Suppressor macrophage treated with lipopolysaccharide for 4 hours (primary cell): Measurements from ENCODE around the gene PLCB1.
A peak's percentile ranks its signal among the peaks of the same experiment; 100 is the strongest.
"Not testable (repeated sequence)": the region's sequence is repeated elsewhere in the genome, so short reads cannot be mapped to it uniquely, and the experiment has no call there.

Source experiments
- DNase-seq: peaks from one replicate; pipeline ENCODE4 v3.0.0-alpha.2; 2020

PLCB1 gene

GRCh38 chr20:8414586-8415274 is 282.7 kb downstream of the PLCB1 start:
- DNase-seq, result peak; percentile 27

DNA sequence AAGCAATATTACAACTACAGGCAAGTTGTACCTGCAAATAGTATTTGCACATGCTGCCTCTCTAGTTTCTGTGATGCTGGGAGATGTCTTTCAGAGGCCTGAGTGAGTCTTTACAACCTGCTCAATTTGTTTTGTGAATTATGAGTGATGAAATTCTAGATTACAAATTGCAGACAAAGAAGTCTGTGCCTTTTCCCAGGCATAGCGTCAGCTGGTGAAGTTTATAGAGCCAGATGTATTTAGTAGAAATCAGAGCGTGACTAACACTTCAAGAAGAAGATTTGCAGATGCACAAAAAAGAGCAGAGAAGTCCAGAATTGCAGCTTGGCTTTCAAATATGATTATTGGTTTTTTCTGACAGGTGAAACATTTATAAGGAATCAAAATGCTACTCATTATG is 289.9 kb downstream of the PLCB1 start:
- no peak for DNase-seq

- DNase-seq, result no peak
These were observed 291.4 kb downstream of the PLCB1 start for GRCh38 chr20:8423482-8423881.

GRCh38 chr20:8424010-8424409 is 291.9 kb downstream of the PLCB1 start:
- DNase-seq, result no peak

DNA sequence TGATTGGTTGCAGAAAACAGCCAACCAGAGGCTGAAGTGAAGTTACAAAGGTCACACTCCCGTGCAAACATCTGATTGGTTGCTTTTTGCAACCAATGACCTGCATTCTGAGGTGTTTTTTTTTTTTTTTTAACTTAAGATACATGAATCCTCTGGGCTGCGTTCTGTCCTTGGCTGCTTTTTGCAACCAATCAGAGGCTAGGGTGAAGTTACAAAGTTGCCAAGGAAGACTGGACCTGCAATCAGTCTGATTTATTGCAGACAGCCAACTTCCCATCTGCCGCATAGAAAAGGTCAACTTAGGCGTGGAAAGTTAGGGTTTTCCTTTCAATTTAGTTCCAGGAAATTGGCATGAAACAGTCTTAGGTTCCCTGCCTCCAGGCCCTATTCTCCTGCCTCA is 292.9 kb downstream of the PLCB1 start:
- DNase-seq, result peak; percentile 53

- DNase-seq, result peak; percentile 20
These were observed 293.7 kb downstream of the PLCB1 start for GRCh38 chr20:8425802-8426201.

GRCh38 chr20:8427419-8428040 is 295.5 kb downstream of the PLCB1 start:
- DNase-seq, result peak; percentile 69

GRCh38 chr20:8428988-8429387 is 296.9 kb downstream of the PLCB1 start:
- no peak for DNase-seq

- DNase-seq, result no peak
These were observed 299.7 kb downstream of the PLCB1 start for GRCh38 chr20:8431538-8432434.

- no peak for DNase-seq
These were observed 300.5 kb downstream of the PLCB1 start for GRCh38 chr20:8432435-8433148.

- DNase-seq, result peak; percentile 54
These were observed 301.2 kb downstream of the PLCB1 start for GRCh38 chr20:8433291-8433690.

DNA sequence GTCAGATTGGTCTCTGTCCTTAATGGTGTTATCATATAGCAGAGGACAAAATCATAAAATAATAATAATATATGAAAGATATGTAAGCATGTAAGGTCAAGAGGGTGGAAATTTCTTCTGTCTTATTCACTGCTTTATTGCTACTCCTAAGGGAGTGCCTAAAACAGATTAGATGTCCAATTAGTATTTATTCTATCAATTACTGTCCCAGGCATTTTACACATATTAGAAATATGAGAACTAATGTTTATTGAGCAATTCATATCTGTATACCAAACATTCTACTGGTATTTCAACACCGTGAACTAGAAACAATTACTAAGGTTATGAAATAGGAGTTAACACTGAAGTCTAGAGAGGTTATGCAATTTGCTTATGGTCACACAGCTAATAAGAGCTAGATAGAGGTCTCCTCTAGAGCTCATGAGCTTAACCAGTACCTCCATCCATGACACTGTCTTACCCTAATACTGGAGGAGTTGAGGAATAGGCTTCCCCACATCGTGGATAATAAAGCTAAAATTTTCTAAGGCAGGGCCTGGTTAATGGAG is 302.3 kb downstream of the PLCB1 start:
- peak; percentile 79 for DNase-seq

GRCh38 chr20:8435285-8436035 is 303.4 kb downstream of the PLCB1 start:
- peak; percentile 36 for DNase-seq

GRCh38 chr20:8436938-8437337 is 304.9 kb downstream of the PLCB1 start:
- DNase-seq, result not testable (repeated sequence)

DNA sequence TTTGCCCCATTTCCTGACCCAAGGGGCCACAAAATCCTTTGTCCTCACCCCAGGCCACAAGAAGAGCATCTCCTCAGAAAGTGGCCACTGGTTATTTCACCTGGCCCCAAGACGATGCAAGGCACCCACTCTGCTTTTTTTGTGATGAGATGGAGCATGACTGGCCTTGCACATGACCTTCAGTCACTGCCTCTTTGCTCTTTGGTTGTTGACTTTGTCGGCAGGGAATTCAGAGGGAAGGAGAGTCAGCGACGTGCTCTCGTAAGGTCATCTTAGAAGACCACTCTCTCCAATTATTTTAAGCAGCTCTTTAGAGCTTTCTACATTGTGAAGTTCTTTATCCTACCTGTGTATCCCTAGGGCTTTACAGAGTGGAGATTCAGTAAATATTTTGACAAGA is 306.7 kb downstream of the PLCB1 start:
- no peak for DNase-seq

DNA sequence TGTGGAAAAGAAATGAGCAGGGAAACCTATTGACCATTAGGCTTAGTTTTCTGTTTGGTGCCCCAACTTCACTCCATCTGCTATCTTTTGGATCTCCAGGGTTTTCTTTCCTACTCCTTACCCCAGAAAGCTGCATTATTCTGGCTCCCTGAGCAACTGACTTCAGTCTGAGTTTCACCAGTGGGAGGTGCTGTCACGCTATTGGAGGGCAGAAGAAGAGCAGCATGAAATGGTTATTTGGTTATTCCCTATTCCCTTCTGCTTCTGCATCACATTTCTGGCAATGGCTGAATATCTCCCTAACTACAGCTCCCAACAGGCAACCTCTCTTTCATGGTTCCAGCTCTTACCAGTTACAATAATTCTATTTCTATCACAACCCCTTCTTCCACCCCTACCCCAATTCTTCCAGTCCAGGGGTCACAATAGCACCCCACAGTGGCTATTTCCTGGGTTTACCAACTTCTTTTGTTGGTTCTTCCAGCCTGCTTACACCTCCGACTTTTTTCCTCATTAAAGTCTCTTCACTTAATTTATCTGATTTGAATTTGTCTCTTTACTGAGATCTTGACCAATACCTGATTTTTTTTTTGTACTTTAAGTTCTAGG is 311.5 kb downstream of the PLCB1 start:
- DNase-seq, result no peak

DNA sequence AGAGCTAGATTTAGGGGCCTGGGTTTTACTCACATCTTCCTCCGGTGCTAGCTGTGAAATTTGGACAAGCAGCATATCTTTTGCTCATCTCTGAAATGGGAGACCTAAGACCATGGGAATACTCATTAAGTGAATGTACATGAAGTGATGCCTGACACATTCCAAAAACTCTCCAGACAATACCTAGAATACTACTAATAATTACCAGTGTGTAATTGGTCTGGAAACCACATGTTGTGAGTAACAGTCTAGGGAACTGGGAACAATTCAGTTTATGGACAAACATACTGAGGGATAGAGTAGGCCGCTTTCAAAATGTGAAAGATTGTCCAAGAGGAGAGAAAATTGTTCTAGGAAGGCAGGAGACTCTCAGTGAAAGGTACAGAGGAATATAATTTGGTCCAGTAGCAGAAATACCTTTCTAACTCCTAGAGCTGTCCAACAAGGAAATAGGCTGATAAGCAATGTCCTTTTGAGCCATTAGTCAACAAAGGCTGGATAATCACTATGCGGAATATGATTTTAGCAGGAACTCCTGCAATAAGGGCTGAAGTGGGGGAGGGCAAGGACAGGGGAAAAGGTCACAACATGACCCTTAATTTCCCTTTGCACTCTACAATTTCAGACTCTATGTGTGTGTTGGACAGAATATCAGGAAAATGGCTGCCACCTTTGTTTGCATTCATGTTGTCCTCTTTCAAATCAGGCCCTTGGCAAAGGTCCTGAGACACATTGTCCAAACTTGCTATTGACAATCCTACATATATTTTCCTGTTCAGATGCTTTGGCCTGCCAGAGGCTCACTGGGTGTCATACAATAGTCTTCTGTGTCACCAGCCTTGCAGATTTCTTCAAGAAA is 315.4 kb downstream of the PLCB1 start:
- no peak for DNase-seq

- DNase-seq, result no peak
These were observed 317.1 kb downstream of the PLCB1 start for GRCh38 chr20:8449123-8449522.

GRCh38 chr20:8454137-8454712 is 322.2 kb downstream of the PLCB1 start:
- DNase-seq, result peak; percentile 90

DNA sequence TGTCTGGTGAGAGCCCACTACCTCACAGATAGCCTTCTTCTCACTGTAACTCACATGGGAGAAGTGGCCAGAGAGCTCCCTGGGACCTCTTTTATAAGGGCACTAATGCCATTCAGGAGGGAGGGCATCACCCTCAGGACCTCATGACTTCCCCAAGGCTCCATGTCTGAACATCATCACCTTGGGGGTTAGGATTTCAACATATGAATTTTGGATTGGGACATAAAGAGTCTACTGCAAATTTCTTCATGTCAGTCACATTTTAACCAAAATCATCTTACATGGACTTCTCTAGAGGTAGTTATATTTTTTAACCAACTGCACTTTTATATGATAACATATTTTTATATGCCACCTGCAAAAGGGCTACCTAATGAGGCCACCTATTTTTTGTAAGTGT is 324.7 kb downstream of the PLCB1 start:
- no peak for DNase-seq
